GM23248 (cell line): ENCODE measurements around the gene RANBP10.

ENCODE experiments used
- EZH2 ChIP-seq: fragments of 200-600 bp; sonication (generic); IDR thresholded peaks from 2 replicates; pipeline ENCODE4 v1.6.1; 2018; ENCODE audit warnings: antibody characterized with exemption, mild to moderate bottlenecking; ENCODE audit not compliant: insufficient read depth, poor library complexity, severe bottlenecking
- EZH2phosphoT487 ChIP-seq: fragments of 200-600 bp; sonication (generic); IDR thresholded peaks from 2 replicates; pipeline ENCODE4 v1.6.1; 2018; ENCODE audit warnings: antibody characterized with exemption, moderate library complexity, mild to moderate bottlenecking, low read depth; ENCODE audit not compliant: insufficient read depth

- no peak for TF ChIP-seq EZH2phosphoT487
- TF ChIP-seq EZH2 = no peak
Measured at GRCh38 chr16:67767953-67768352, 38.4 kb downstream of the RANBP10 start.
